ENCODE measurements around the gene ST3GAL2.
A peak's percentile ranks its signal among the peaks of the same experiment; 100 is the strongest.
"Not testable (repeated sequence)": the region's sequence is repeated elsewhere in the genome, so short reads cannot be mapped to it uniquely, and the experiment has no call there.

The ST3GAL2 gene

GRCh38 chr16:70386289-70386986, 52.5 kb downstream of the ST3GAL2 start:
- not testable (repeated sequence) for DNase-seq (ENCODE audit: low read depth)

GRCh38 chr16:70383421-70383960, 55.4 kb downstream of the ST3GAL2 start:
- DNase-seq (ENCODE audit: low read depth) = no peak

GRCh38 chr16:70381604-70382342, 57.1 kb downstream of the ST3GAL2 start:
- no peak for DNase-seq (ENCODE audit: low read depth)

GRCh38 chr16:70380919-70381603, 57.8 kb downstream of the ST3GAL2 start:
- peak; percentile 92 for DNase-seq (ENCODE audit: low read depth)

GRCh38 chr16:70380248-70380918, 58.5 kb downstream of the ST3GAL2 start:
- peak; percentile 42 for DNase-seq (ENCODE audit: low read depth)

- DNase-seq (ENCODE audit: low read depth) = no peak
These were observed 59.9 kb downstream of the ST3GAL2 start for GRCh38 chr16:70378869-70379493.

- no peak for DNase-seq (ENCODE audit: low read depth)
These were observed 61.1 kb downstream of the ST3GAL2 start for GRCh38 chr16:70377782-70378181.

GRCh38 chr16:70375636-70376611, 63.0 kb downstream of the ST3GAL2 start:
- no peak for DNase-seq (ENCODE audit: low read depth)

- DNase-seq (ENCODE audit: low read depth) = no peak
These were observed 64.7 kb downstream of the ST3GAL2 start for GRCh38 chr16:70374213-70374612.

- DNase-seq (ENCODE audit: low read depth) = no peak
These were observed 65.8 kb downstream of the ST3GAL2 start for GRCh38 chr16:70372921-70373728.

GRCh38 chr16:70370924-70371323, 68.0 kb downstream of the ST3GAL2 start:
- no peak for DNase-seq (ENCODE audit: low read depth)

GRCh38 chr16:70370145-70370544, 68.8 kb downstream of the ST3GAL2 start:
- DNase-seq (ENCODE audit: low read depth) = peak; percentile 10

- no peak for DNase-seq (ENCODE audit: low read depth)
These were observed 74.5 kb downstream of the ST3GAL2 start for GRCh38 chr16:70364399-70364798.

GRCh38 chr16:70359552-70359951, 79.3 kb downstream of the ST3GAL2 start:
- no peak for DNase-seq (ENCODE audit: low read depth)

- DNase-seq (ENCODE audit: low read depth) = no peak
These were observed 89.1 kb downstream of the ST3GAL2 start for GRCh38 chr16:70349783-70350182.

GRCh38 chr16:70348991-70349390, 89.9 kb downstream of the ST3GAL2 start:
- DNase-seq (ENCODE audit: low read depth) = no peak

GRCh38 chr16:70345840-70346239, 93.1 kb downstream of the ST3GAL2 start:
- DNase-seq (ENCODE audit: low read depth) = no peak

- DNase-seq (ENCODE audit: low read depth) = no peak
These were observed 96.9 kb downstream of the ST3GAL2 start for GRCh38 chr16:70342016-70342415.

- no peak for DNase-seq (ENCODE audit: low read depth)
These were observed 97.3 kb downstream of the ST3GAL2 start for GRCh38 chr16:70341600-70341999.

GRCh38 chr16:70337814-70338213, 101.1 kb downstream of the ST3GAL2 start:
- no peak for DNase-seq (ENCODE audit: low read depth)
